K562 treated with DMSO at 1 percent for 24 hours (cell line): Measurements from ENCODE around the gene NCMAP. TPM values are rescaled to one million over a fixed set of nuclear protein-coding genes. Genes with fewer than 3 reads are reported as not detected.

Source experiments
- total RNA-seq: library from RNA; unstranded; fragments of 300-600 nt; gene quantifications from 2 replicates; pipeline ENCODE4 v1.2.3, GENCODE V29; 2022; ENCODE audit warnings: low read depth; ENCODE audit not compliant: insufficient read depth

The NCMAP gene
- total RNA-seq = not detected in 2 replicates

GRCh38 chr1:24555591-24556413 lies at the start of gene NCMAP:
TSS of gene NCMAP (plus strand) at chr1:24556087. CDS start at chr1:24595431, 39,344 bp downstream.

DNA sequence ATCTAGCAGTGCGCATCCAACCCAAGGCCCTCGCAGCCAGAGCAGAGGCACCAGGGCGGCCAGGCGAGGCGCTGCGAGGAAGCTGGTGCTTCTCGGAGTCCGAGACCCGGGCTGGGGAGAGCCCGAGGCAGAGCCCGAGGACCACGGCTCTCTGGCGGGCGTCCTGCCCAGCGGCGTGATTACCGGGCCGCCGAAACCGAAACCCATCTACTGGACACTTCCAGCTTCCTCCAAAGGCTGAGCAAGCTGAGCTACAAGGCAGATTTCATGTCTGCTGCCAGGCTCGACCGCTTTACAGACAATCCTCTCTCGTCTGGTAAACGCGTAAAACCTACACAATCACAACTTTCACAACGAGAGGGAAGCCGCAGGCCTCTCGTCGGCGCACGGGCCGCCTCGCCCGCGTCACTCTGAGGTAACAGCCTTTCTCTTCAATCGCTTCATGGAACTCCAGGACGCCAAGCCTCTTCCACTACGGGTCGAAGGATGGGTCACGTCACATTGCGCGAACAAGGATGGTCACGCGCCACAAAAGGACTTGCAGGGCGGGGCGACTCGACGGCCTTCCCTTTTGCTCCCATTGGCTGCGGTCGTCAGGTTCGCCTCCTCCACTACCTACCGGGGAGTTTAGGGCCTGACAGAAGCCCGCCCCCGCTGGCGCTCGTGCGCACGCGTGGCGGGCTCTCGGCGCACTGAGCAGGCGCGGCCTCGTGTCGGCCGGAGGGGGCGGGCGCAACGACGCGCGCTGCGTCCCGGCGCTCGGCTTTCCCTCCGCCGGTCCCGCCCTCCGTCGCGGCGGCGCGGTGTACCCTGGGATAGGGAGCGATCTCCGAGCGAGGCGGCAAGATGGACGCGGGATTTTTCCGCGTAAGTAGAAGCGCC lies 86.8 kb downstream of the NCMAP start, which contains the start of gene SRRM1:
TSS of gene SRRM1 (plus strand) at position 822 of the 882 bp plus-strand sequence. CDS start at position 847, 25 bp downstream.

Other genes starting within 250 kb of the NCMAP start
- gene GRHL3, start 236.7 kb upstream of the NCMAP start, total RNA-seq = 0.50 and 0.58 TPM in 2 replicates
- 5.8 and 10.3 TPM in 2 replicates for gene STPG1, start 142.3 kb upstream of the NCMAP start, total RNA-seq
- gene NIPAL3, start 140.3 kb upstream of the NCMAP start, total RNA-seq = 31.7 and 32.8 TPM in 2 replicates
- 2.0 and 4.3 TPM in 2 replicates for gene RCAN3, start 53.3 kb upstream of the NCMAP start, total RNA-seq
- gene SRRM1, start 87.2 kb downstream of the NCMAP start, total RNA-seq = 59.8 and 62.9 TPM in 2 replicates
- gene CLIC4, start 189.4 kb downstream of the NCMAP start, total RNA-seq = 48.8 and 60.3 TPM in 2 replicates